NCI-H510A (cell line): ENCODE data around the gene GSN.

Experiments used
- DNase-seq: peaks from one replicate; lab custom pipeline; 2025; lab: John Stamatoyannopoulos, UW

The GSN gene

GRCh38 chr9:121323449-121324151 is 55.6 kb downstream of the GSN start:
- DNase-seq = no peak

DNA sequence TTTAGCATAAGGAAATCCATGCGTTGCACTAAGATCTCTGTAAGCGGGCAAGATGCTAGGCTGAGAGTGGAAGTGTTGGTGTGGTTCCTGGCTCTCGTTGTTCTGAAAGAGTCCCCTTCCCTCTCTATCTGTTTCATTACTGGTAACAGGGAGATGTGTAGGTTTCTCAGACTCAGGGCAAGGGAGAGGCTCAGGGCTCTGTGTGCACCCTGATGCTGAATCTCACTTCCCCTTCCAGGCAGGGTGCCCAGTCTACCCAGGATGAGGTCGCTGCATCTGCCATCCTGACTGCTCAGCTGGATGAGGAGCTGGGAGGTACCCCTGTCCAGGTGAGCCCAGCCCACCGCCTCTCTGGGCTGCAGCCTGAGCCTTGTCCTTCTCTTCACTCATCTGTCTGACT is 56.4 kb downstream of the GSN start:
- no peak for DNase-seq

DNA sequence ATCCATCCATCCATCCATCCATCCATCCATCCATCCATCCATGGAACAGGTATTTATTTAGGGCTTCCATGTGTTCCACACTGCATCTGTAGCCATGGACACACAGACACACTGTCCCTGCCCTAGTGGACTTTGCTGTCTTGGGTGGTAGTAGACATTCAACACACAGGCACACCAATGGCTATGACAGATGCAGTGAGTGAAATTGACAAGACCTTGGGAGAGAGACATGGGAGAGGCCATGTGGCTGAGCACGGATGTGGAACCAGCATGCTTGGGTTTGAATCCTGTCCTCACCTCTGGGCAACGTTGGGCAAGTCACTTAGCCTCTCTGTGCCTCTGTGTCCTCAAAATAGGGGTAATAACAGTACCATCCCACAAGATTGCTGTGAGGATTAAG is 56.8 kb downstream of the GSN start:
- DNase-seq = no peak

DNA sequence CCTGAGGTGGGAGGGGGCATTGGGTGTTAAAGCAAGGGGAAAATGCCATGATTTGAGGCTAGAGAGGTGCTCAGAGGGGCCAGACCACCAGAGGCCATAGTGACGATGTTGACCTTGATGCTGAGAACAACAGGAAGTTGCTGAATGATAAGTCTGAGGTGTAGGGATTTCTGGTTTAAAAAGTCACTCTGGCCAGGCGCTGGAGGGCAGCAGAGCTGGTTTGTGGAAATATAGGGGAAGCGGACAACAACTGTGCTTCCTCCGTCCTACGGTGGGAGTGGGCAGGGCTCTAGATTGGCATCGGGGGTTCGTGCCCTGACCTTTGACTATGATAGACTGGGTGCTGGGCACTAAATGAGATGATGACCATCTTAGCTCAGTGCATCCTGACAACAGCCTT is 57.4 kb downstream of the GSN start:
- no peak for DNase-seq

DNA sequence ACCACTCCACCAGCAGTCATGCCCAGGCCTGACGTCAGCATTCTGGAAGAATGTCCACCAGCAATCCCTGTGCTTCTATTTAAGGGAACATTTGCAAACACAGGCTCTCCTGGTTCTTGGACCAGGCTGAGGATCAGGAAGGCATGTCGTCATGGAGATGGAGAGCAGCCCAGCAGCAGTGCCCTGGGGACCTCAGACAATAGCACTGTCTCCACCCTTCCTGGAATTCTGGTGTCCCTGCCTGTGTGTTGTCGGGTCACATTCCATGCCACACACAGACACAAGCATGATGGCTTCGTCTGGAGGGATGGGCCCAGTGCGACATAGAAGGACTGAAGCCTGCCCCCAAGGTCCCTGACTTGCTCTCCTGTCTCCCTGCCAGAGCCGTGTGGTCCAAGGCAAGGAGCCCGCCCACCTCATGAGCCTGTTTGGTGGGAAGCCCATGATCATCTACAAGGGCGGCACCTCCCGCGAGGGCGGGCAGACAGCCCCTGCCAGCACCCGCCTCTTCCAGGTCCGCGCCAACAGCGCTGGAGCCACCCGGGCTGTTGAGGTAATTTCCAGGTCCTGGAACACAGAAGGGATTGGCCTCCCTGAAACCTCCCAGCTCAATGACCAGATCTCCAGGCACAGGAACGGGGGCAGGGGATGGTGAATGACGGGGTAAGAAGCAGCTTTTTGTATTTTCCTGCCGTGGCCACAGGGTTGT is 58.3 kb downstream of the GSN start:
- DNase-seq = no peak

GRCh38 chr9:121326901-121327613 is 59.1 kb downstream of the GSN start:
- DNase-seq = no peak

DNA sequence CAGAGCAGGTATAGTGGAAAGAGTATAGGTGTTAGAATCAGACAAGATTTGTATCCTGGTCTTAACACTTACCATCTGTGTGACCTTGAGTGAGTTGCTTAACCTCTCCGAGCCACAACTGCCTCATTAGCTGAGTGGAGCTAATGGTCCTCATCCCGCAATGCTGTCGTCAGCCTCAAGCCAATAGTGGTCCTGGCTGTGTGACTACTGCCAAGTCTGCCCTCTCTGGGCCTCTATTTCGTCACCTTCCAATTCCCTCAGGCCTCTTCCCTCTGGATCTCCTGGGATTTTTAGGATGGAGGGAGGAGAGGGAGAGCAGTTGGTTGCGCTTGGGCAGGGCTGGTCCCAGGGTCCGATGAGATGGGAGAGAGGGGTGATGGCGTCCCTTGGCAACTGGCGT is 60.5 kb downstream of the GSN start:
- no peak for DNase-seq

- no peak for DNase-seq
These were observed 61.1 kb downstream of the GSN start for GRCh38 chr9:121328876-121329681.

GRCh38 chr9:121331549-121331948 is 63.6 kb downstream of the GSN start:
- no peak for DNase-seq

DNA sequence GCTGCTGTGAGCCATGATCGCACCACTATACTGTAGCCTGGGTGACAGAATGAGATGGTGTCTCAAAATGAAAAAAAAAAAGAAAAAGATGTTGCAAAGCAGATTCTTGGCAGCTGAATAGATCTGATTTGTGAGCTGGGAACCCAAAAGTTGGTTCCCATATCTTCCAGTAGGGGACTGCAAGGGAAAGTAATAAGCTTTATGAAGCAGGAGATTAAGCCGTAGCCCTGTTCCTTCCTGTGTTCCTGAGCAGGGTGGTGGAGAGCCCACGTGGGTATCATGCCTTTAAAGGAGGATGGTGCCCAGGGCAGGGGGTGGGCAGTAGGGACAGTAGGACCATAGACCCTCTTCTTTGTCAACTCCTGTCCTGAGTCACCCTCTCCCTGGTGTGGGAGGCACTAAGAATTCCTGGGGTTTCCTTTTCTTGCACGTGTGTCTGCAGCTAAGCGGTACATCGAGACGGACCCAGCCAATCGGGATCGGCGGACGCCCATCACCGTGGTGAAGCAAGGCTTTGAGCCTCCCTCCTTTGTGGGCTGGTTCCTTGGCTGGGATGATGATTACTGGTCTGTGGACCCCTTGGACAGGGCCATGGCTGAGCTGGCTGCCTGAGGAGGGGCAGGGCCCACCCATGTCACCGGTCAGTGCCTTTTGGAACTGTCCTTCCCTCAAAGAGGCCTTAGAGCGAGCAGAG is 64.2 kb downstream of the GSN start:
- no peak for DNase-seq

DNA sequence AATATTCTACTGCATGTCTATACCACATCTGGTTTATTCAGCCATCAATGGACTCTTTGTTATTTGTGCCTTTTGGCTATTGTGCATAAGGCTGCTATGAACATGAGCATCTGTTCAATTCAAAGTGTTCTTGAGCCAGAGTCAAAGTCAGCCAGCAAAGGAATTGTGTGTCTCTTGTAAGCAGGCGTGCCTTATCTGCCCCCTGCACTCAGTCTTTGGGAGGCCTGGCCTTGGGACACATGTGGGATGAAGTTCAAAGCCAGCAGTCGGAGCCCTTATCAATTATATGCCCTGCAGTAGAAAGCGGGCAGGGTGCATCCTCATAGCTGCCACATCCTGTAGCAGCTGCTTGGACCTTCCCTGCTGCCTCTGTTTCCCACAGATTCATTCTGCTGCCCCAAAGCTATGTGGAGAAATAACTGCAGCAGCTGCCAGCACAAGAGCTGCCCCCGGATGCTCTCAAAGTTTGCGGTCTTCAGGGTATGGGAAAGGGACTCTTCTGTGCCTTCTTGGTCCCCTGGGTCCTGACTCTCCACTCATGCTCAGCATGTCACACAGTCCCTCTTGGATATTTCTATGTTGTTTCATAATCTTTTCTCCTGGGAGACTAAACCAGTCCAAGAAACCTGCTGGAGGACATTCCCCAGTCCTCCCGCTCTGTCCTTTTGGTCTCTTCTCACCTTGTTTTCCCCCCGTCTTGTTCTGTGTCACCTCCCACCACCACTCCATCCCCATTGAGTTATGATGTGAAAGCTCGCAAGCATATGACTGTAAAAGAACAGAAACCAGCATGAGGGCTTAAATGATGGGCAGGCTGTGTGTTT is 66.2 kb downstream of the GSN start:
- no peak for DNase-seq

DNA sequence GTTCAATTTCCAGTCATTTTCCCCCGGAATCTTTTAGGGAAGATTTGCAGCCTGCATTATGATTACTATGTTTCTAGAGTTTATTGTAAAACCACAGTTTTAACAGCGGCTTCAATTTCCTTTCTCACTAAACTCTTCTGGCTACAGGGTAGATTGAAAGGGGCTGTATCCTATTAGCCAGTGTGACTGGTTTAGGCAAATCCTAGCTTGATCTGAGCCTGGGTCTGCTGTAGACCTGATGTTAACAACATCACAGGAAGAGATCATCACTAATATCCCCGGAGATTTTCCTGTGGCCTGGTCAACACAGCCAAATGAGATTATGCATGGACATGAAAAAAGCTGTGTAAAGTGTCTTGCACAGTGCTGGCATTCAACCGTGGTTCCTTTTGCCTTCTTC is 68.7 kb downstream of the GSN start:
- DNase-seq = no peak

GRCh38 chr9:121339437-121339836 is 71.5 kb downstream of the GSN start:
- DNase-seq = no peak

GRCh38 chr9:121340676-121341392 is 72.9 kb downstream of the GSN start:
- no peak for DNase-seq

DNA sequence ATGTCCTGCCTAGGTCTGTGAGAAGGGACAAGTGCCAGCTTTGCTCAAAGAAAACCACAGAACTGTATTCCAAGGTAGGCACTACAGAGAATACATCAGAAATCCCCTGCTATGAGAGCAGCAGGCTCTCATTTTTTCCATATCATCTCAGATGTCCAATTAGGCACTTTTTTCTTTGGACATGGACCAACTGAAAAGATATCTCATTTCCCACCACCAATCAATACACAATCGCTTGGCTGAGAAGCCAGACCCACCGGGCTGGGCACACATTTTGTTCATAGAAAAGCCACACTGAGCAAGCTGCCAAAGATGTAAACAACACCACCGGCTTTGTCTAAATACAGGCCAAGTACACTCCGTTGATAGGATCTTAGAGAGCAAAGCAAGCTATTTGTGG is 76.2 kb downstream of the GSN start:
- DNase-seq = no peak

- DNase-seq = no peak
These were observed 77.1 kb downstream of the GSN start for GRCh38 chr9:121345070-121345469.

GRCh38 chr9:121348221-121348620 is 80.3 kb downstream of the GSN start:
- no peak for DNase-seq

- no peak for DNase-seq
These were observed 81.0 kb downstream of the GSN start for GRCh38 chr9:121349009-121349408.

- no peak for DNase-seq
These were observed 82.1 kb downstream of the GSN start for GRCh38 chr9:121350036-121350435.

DNA sequence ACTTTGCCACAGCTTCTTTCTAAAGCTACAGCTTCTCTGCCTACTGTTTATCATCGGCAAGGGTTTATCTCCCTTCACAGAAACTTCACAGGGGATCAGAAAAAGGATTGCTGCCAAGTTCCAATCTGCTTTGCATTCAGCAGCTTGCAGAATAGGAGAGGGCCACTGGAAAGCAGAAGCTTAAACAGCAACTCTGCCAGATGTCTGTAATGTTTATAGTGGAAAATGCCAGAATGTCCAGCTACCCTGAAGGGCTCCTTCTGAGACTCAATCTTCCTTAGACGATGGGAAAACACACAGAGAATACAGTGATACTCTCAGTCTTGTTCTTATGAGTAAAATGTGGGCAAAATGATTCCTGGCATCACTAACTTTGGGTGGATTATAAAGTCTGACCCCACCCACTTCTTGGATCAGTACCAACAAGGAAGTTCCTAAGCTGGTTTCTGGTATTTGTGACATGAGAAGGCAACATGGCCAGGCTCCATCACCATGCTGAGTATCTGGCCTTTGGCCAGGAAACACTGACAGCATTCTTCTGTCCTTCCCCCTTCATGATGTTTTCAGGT is 83.1 kb downstream of the GSN start:
- DNase-seq = no peak
